ENCODE data around the gene TBC1D2B. TPM values are rescaled to one million over a fixed set of nuclear protein-coding genes. Genes with fewer than 3 reads are reported as not detected.

Gene TBC1D2B
- total RNA-seq, 1 donor from 2014 or later = 63.6 TPM

DNA sequence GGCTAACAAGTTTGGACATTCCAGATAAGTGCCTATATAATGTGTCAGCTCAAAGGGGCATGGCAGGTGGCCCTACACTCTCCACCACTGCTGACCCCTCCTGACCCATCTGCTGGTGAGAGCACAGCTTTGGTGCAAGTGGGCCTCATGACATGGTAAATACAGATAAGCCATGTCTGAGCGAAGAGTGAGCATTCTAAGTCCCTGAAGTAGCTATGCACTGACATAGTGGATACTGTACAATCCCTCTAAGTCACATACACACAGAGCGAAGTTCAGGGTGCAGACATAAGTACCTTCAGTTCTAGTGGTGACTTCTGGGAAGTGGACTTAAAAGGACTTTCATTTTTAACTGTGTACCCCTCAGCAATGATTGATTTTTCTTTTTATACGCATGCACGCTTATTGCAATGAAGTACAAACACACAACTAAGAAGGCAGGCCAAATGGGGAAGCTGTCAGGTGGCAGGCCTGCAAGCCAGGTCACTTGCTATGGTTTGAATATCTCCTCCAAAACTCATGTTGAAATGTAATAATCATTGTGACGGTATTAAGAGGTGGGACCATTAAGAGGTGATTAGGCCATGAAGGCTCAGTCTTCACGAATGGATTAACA, 41.5 kb downstream of the TBC1D2B start:
- H3K36me3 ChIP-seq = no peaks in the 10 kb centered on the region
- H3K4me1 ChIP-seq = peaks cover 72% of the 10 kb centered on the region
- peak overlapping the region; percentile 23 for H3K27ac ChIP-seq
- DNase-seq (ENCODE audit: extremely low spot score in 2 of 2) = no peak
- no peaks in the 10 kb centered on the region for H3K27me3 ChIP-seq
- H3K9me3 ChIP-seq = no peaks in the 10 kb centered on the region
- TF ChIP-seq POLR2A (IDR thresholded peaks at IDR 0.05) = no peak
- TF ChIP-seq, protein P1, sequence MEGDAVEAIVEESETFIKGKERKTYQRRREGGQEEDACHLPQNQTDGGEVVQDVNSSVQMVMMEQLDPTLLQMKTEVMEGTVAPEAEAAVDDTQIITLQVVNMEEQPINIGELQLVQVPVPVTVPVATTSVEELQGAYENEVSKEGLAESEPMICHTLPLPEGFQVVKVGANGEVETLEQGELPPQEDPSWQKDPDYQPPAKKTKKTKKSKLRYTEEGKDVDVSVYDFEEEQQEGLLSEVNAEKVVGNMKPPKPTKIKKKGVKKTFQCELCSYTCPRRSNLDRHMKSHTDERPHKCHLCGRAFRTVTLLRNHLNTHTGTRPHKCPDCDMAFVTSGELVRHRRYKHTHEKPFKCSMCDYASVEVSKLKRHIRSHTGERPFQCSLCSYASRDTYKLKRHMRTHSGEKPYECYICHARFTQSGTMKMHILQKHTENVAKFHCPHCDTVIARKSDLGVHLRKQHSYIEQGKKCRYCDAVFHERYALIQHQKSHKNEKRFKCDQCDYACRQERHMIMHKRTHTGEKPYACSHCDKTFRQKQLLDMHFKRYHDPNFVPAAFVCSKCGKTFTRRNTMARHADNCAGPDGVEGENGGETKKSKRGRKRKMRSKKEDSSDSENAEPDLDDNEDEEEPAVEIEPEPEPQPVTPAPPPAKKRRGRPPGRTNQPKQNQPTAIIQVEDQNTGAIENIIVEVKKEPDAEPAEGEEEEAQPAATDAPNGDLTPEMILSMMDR (IDR thresholded peaks at IDR 0.05) = no peak
- intact Hi-C loops (cut with DNase I) = no loop called here
- no peak overlapping the region for H3K4me3 ChIP-seq

DNA sequence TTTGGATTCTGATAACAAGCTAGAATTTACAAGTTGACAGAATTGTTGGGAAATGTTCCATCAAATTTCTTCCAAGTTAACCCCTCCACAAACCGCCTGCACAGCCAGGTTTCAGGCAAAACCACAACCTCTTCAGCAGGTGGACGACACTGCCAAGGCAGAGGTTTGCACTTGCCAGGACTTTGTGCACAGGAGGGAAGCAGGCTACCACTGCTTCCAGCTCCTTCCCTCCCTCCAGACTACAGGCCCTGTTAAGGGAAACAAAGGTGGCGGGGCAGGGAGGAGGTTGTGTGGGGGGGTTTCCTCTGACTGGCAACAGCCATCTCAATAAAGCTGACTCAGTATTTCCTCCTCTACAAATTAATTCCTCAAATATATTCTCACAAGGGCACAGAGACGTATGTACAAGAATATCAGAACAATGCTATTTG, 42.2 kb downstream of the TBC1D2B start:
- Histone ChIP-seq H3K4me3 (no peak overlapping the region), H3K36me3 (no peaks in the 10 kb centered on the region), H3K4me1 (peaks cover 72% of the 10 kb centered on the region), H3K9me3 (no peaks in the 10 kb centered on the region), H3K27ac (peak overlapping the region; percentile 23), H3K27me3 (no peaks in the 10 kb centered on the region)
- no peak for TF ChIP-seq POLR2AphosphoS5 (IDR thresholded peaks at IDR 0.05; ENCODE audit: insufficient read depth in 1 of 2, low read depth in 1 of 2)
- TF ChIP-seq, protein P1 (IDR thresholded peaks at IDR 0.05) = no peak
- TF ChIP-seq POLR2A (IDR thresholded peaks at IDR 0.05) = no peak
- intact Hi-C loops (cut with DNase I) = no loop called here
- DNase-seq (ENCODE audit: extremely low spot score in 2 of 2) = no peak

DNA sequence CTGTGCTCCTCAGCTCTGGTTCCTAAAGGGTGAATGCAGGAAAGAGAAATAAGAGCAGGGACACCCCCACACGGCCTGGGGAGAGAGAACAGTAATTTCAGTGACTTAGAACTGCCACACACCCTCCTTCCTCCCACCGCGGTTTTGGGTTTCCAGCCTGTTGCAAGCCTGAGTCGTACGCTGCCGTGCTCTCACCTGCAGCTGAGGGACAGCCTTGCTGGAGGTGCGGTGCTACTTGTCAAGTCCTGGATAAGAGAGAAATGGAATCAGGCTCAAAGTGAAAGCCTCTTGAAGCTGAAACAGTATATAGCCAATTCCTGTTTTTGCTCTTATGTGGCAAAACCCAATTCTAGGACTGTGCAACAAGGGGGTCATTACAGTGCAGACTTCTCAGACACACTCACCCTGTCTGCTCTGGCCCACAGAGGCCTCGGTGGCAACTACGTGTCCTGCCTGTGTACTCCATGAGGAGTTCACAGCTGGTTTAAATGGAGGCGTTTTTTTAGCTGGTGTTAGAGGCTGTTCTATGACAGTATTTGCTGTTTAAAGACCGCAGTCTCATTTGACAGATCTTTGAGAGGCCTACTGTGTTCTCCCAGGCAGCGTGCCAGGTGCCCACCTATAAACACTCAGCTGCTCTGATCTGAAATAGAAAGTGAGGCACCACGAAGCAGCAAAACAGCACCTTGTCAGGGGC, 42.9 kb downstream of the TBC1D2B start:
- TF ChIP-seq, protein P1 (IDR thresholded peaks at IDR 0.05) = no peak
- peak in 1 of 2 donors; percentile 15 for TF ChIP-seq POLR2AphosphoS5 (IDR thresholded peaks at IDR 0.05; ENCODE audit: insufficient read depth in 1 of 2, low read depth in 1 of 2)
- H3K4me3 ChIP-seq = no peak overlapping the region
- no peak for DNase-seq (ENCODE audit: extremely low spot score in 2 of 2)
- intact Hi-C loops (cut with DNase I) = no loop called here
- H3K27me3 ChIP-seq = no peaks in the 10 kb centered on the region
- H3K36me3 ChIP-seq = peaks cover 0 to 6% of the 10 kb centered on the region in 2 donors
- no peaks in the 10 kb centered on the region for H3K9me3 ChIP-seq
- H3K27ac ChIP-seq = peak overlapping the region; percentile 23
- H3K4me1 ChIP-seq = peaks cover 65% of the 10 kb centered on the region

DNA sequence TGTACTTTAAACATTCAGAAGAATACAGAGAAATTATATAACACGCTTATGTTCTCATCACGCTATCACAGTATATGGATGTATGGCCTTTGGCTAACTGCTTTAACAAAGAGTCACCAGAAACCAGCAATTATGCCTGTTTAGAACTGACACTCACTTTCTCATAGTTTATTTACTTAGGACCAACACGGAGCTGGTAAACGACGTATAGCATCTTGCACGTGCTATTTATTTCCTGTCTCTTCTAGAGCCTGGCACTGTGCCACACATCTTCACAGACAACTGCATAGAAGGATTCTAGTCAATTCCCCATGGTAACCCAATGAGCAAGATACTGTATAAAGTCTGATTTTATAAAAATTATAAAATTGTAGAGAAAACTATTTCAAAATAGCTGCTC, 43.6 kb downstream of the TBC1D2B start:
- intact Hi-C loops (cut with DNase I) = no loop called here
- Histone ChIP-seq H3K27me3 (no peaks in the 10 kb centered on the region), H3K27ac (peak overlapping the region; percentile 23), H3K9me3 (no peaks in the 10 kb centered on the region), H3K36me3 (peaks cover 0 to 14% of the 10 kb centered on the region in 2 donors), H3K4me3 (no peak overlapping the region), H3K4me1 (peaks cover 57% of the 10 kb centered on the region)
- no peak for DNase-seq (ENCODE audit: extremely low spot score in 2 of 2)
- TF ChIP-seq, protein P1 (IDR thresholded peaks at IDR 0.05) = no peak
- TF ChIP-seq POLR2AphosphoS5 (IDR thresholded peaks at IDR 0.05; ENCODE audit: insufficient read depth in 1 of 2, low read depth in 1 of 2) (no peak), POLR2A (IDR thresholded peaks at IDR 0.05) (no peak)

DNA sequence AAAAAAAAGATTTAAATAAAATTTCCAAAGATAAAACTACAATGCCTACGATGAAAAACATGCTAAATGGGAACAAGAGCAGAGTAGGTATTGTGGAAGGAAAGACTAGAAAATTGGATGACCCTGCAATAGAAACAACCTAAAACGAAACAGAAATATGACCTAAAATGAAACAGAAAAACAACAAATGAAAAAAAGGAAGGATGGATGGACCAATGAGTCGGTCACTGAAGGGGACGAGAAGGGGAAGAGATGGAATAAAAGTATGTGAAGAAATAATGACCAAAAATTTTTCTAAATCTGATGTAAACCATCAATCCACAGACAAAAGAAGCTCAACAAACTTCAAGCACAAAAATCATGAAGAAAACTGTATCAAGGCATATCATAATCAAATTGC, 44.8 kb downstream of the TBC1D2B start:
- Histone ChIP-seq H3K4me1 (peaks cover 45% of the 10 kb centered on the region), H3K4me3 (no peak overlapping the region), H3K9me3 (no peaks in the 10 kb centered on the region), H3K27ac (no peak overlapping the region), H3K27me3 (no peaks in the 10 kb centered on the region), H3K36me3 (peaks cover 0 to 22% of the 10 kb centered on the region in 2 donors)
- no peak for DNase-seq (ENCODE audit: extremely low spot score in 2 of 2)
- no peak for TF ChIP-seq POLR2AphosphoS5 (IDR thresholded peaks at IDR 0.05; ENCODE audit: insufficient read depth in 1 of 2, low read depth in 1 of 2)
- no peak for TF ChIP-seq POLR2A (IDR thresholded peaks at IDR 0.05)
- TF ChIP-seq, protein P1 (IDR thresholded peaks at IDR 0.05) = no peak
- intact Hi-C loops (cut with DNase I) = no loop called here
